SK-N-MC (cell line): ENCODE measurements around the gene TRAT1.

ENCODE experiments used
- EZH2 ChIP-seq: fragments of 200-600 bp; sonication (generic); IDR thresholded peaks from one replicate; pipeline ENCODE4 v1.6.1; 2017; ENCODE audit warnings: antibody characterized with exemption
- POLR2AphosphoS5 ChIP-seq: IDR thresholded peaks from 2 replicates; pipeline ENCODE4 v1.6.1; 2012; ENCODE audit warnings: mild to moderate bottlenecking, low read depth, low read length, borderline replicate concordance

DNA sequence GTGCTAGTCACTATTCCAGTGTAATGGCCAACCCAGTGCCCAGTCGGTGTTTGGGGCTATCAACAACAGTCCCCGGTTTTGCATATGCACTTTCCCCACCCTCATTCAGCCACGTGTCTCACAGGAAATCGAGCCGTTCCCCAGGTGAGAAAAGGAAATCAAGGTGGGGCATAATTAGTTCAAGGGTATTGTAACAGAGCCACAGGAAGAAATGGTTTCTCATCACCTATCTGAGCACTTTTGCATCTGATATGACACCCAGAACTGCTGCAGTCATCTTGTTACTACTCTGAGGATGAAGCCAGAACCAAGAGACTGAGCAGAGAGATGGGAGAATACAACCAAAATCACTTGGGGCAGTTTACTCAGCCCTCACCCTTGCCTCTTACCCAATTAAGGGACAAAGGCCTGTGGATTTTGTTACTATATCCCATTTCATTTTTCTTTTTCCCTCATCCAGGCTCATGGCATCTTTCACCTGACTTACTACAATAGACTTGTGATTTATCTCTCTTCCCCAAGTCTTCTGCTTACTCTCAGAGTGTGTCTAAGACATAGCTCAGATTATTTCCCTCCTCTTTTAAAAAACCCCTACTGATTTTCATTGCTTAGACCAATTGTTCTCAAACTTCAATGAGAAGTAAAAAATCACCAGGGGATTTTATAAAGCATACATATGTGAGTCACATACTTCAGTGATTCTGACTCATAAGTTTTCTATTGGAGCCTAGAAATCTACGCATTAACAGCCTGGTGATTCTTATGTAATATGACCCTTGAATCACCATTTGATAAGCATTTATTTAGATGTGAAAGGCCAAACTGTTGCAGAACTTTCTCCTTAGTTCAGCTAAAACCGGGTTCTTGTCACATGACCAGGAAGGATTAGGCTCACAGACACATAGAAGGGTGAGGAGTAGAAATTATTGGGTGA lies 40.5 kb downstream of the TRAT1 start:
- TF ChIP-seq EZH2 (no peak), POLR2AphosphoS5 (no peak)
